ENCODE measurements around the gene TP53INP2. TPM values are rescaled to one million over a fixed set of nuclear protein-coding genes. Genes with fewer than 3 reads are reported as not detected.
A peak's percentile ranks its signal among the peaks of the same experiment; 100 is the strongest.

TP53INP2 gene
- total and polyA plus RNA-seq, 9 of the 15 experiments (the other 6 are each of a cell fraction or from before 2014, with no cell fraction given): 0.43 to 5.0 (median 1.3) TPM

- TF ChIP-seq, protein P1, sequence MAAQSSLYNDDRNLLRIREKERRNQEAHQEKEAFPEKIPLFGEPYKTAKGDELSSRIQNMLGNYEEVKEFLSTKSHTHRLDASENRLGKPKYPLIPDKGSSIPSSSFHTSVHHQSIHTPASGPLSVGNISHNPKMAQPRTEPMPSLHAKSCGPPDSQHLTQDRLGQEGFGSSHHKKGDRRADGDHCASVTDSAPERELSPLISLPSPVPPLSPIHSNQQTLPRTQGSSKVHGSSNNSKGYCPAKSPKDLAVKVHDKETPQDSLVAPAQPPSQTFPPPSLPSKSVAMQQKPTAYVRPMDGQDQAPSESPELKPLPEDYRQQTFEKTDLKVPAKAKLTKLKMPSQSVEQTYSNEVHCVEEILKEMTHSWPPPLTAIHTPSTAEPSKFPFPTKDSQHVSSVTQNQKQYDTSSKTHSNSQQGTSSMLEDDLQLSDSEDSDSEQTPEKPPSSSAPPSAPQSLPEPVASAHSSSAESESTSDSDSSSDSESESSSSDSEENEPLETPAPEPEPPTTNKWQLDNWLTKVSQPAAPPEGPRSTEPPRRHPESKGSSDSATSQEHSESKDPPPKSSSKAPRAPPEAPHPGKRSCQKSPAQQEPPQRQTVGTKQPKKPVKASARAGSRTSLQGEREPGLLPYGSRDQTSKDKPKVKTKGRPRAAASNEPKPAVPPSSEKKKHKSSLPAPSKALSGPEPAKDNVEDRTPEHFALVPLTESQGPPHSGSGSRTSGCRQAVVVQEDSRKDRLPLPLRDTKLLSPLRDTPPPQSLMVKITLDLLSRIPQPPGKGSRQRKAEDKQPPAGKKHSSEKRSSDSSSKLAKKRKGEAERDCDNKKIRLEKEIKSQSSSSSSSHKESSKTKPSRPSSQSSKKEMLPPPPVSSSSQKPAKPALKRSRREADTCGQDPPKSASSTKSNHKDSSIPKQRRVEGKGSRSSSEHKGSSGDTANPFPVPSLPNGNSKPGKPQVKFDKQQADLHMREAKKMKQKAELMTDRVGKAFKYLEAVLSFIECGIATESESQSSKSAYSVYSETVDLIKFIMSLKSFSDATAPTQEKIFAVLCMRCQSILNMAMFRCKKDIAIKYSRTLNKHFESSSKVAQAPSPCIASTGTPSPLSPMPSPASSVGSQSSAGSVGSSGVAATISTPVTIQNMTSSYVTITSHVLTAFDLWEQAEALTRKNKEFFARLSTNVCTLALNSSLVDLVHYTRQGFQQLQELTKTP (IDR thresholded peaks at IDR 0.05; ENCODE audit: low read depth in 1 of 2, partially characterized antibody in 2 of 2): peak in 1 of 2 experiments; percentile 34
- TF ChIP-seq XRCC5 (IDR thresholded peaks at IDR 0.05; ENCODE audit: low read depth, low read length) (no peak), ZNF280A (IDR thresholded peaks at IDR 0.05; ENCODE audit: low read depth, partially characterized antibody) (no peak), SAFB (IDR thresholded peaks at IDR 0.05; ENCODE audit: borderline replicate concordance, low read depth, low read length) (peak; percentile 89), HDAC2 (IDR thresholded peaks at IDR 0.05) (peak; percentile 97), FOXJ2 (tag; IDR thresholded peaks at IDR 0.05) (no peak), ZNF77 (CRISPR knock-in tag; IDR thresholded peaks at IDR 0.05) (no peak), L3MBTL2 (IDR thresholded peaks at IDR 0.05) (peak; percentile 60; the same call in 1 of the 2 replicates), ZBTB17 (CRISPR knock-in tag; IDR thresholded peaks at IDR 0.05) (no peak), MTF1 (CRISPR knock-in tag; IDR thresholded peaks at IDR 0.05; ENCODE audit: borderline replicate concordance) (no peak), HMGN3 (IDR thresholded peaks at IDR 0.05; ENCODE audit: borderline replicate concordance, extremely low read depth, insufficient read length, low read depth, low read length) (peak; percentile 72), MBD2 (IDR thresholded peaks at IDR 0.05; ENCODE audit: borderline replicate concordance, low read depth) (peak; percentile 88), CTBP1 (IDR thresholded peaks at IDR 0.05; ENCODE audit: borderline replicate concordance) (peak; percentile 83), KLF16 (IDR thresholded peaks at IDR 0.05) (no peak)
- TF ChIP-seq, protein P2, sequence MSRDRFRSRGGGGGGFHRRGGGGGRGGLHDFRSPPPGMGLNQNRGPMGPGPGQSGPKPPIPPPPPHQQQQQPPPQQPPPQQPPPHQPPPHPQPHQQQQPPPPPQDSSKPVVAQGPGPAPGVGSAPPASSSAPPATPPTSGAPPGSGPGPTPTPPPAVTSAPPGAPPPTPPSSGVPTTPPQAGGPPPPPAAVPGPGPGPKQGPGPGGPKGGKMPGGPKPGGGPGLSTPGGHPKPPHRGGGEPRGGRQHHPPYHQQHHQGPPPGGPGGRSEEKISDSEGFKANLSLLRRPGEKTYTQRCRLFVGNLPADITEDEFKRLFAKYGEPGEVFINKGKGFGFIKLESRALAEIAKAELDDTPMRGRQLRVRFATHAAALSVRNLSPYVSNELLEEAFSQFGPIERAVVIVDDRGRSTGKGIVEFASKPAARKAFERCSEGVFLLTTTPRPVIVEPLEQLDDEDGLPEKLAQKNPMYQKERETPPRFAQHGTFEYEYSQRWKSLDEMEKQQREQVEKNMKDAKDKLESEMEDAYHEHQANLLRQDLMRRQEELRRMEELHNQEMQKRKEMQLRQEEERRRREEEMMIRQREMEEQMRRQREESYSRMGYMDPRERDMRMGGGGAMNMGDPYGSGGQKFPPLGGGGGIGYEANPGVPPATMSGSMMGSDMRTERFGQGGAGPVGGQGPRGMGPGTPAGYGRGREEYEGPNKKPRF (IDR thresholded peaks at IDR 0.05; ENCODE audit: low read depth, low read length): no peak
- TF ChIP-seq, protein P3, sequence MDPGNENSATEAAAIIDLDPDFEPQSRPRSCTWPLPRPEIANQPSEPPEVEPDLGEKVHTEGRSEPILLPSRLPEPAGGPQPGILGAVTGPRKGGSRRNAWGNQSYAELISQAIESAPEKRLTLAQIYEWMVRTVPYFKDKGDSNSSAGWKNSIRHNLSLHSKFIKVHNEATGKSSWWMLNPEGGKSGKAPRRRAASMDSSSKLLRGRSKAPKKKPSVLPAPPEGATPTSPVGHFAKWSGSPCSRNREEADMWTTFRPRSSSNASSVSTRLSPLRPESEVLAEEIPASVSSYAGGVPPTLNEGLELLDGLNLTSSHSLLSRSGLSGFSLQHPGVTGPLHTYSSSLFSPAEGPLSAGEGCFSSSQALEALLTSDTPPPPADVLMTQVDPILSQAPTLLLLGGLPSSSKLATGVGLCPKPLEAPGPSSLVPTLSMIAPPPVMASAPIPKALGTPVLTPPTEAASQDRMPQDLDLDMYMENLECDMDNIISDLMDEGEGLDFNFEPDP (CRISPR knock-in tag; IDR thresholded peaks at IDR 0.05): no peak
These were observed 27.3 kb upstream of the TP53INP2 start, which contains the start of gene PIGU (continued) for GRCh38 chr20:34676642-34677373.
